SH-SY5Y (cell line): ENCODE results near the gene CLDN3.

Source experiments
- GATA2 ChIP-seq: IDR thresholded peaks from 2 replicates; pipeline ENCODE4 v1.6.1; 2011; ENCODE audit warnings: mild to moderate bottlenecking, low read depth, low read length
- GATA3 ChIP-seq: IDR thresholded peaks from 2 replicates; pipeline ENCODE4 v1.6.1; 2011; ENCODE audit warnings: low read depth, mild to moderate bottlenecking, low read length, moderate library complexity

CLDN3 gene

DNA sequence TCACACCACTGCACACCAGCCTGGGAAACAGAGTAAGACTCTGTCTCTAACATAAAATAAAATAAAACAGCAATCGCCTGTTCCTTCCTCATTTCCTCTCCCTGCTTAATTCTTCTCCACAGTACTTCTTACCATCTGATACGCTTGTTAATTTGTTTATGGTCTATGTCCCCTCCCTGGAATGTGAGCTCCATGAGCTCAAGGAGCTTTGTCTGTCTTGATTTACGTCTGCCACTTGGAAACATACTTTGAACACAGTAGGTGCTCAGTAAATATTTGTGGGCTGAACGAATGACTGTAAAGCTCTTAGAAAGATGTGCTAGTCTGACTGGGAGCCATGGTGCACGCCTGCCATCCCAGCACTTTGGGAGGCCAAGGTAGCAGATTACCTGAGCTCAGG, 41.5 kb downstream of the CLDN3 start:
- TF ChIP-seq GATA2 (no peak), GATA3 (no peak)

DNA sequence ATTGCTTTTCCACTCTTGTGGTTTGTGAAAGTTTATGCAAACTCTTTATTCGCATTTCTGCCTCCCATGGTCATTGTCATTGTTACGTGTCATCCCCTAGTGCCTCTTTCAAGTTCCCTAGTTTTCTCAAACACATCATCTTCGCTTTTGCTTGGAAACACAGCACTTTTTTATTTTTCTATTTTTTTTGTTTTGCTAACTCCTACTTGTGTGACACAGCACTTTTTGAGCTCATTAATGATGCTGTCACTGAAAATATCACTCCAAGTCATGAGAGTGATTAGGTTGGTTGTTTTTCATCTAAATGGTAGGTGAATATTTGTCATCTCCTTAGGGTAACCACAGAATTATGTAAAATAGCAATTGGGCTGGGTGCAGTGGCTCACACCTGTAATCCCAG, 42.1 kb downstream of the CLDN3 start:
- TF ChIP-seq GATA2 (no peak), GATA3 (no peak)

DNA sequence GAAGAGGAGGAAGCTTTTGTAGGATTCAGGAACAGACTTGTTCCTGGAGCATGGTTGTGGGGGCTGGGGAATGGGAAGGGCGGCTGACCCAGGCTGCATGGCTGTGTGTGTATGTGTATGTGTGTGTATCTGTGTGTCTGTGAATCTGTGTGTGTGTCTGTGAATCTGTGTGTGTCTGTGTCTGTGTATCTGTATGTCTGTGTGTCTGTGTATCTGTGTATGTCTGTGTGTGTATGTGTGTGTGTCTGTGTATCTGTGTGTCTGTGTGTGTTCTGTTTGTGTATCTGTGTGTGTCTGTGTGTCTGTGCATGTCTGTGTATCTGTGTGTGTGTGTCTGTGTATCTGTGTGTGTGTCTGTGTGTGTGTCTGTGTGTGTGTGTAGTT, 44.0 kb downstream of the CLDN3 start:
- no peak for TF ChIP-seq GATA2
- TF ChIP-seq GATA3: no peak

DNA sequence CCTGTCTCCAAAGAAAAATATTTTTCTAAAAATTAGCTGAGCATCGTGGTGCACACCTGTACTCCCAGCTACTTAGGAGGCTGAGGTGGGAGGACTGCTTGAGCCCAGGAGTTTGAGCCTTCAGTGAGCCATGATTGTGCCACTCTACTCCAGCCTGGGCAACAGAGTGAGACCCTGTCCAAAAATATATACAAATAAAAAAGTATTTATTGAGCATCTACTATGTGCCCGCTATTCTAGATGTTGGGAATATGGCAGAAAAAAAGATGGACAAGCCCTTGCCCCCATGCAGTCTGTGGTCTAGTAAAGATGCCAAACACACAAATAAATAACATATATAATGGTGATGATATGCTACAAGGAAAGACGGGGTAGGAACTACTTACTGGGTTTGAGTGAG, 46.3 kb downstream of the CLDN3 start:
- TF ChIP-seq GATA3 (no peak), GATA2 (no peak)

DNA sequence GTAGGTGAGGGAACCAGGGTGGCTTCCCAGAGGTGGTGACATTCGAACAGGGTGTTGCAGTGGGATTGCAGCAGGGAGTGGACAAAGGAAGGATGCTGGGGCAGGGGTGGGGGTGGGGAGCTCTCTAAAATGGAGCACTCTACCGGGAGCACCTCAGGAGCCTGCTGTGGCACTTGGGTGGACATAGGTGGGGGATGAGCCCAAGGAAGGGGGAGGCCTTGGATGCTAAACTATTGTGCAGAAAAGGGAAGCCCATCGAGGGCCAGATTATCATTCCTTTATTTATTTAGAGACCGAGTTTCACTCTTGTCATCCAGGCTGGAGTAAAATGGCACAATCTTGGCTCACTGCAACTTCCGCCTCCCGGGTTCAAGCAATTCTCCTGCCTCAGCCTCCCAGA, 47.3 kb downstream of the CLDN3 start:
- no peak for TF ChIP-seq GATA2
- no peak for TF ChIP-seq GATA3

DNA sequence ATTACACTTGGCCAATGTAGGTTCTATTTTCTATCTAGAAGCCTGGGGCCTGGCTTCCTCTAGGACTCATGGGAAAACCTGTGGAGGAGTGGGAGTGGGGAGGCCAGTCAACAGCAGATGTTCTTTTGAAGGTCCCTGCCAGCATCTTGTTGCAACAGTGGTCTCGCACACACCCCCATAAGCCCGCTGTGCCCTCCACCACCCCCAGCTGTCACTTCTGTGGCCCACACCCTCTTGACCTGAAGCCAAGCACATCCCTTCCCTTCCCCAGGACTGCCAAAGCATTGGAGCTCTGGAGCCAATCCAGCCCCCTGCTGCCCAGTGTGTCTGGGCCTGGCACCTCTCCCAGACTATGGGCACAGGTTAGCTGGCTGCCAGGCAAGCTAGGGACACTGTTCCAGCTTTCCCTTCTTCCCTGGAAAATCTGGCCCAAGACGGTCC, 48.7 kb downstream of the CLDN3 start:
- TF ChIP-seq GATA3 (no peak), GATA2 (no peak)

DNA sequence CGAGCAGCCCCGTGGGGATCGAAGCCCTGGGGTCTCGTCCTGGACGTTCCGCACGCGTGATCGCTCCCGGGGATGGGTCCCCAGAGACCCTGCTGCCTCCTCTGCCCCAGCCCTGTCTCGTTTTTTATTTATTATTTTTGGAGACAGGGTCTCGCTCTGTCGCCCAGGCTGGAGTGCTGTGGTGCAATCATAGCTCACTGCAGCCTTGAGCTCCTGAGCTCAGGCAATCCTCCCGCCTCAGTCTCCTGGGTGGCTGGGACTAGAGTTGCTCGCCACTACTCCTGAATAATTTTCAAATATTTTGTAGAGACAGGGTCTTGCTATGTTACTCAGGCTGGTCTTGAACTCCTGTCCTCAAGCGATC, 50.3 kb downstream of the CLDN3 start:
- no peak for TF ChIP-seq GATA3
- TF ChIP-seq GATA2: no peak
